ENCODE results near the gene PCID2. TPM values are rescaled to one million over a fixed set of nuclear protein-coding genes. Genes with fewer than 3 reads are reported as not detected.
A peak's percentile ranks its signal among the peaks of the same experiment; 100 is the strongest.

The PCID2 gene
- total and polyA plus RNA-seq, 2 of the 13 experiments (the other 11 are each of a cell fraction or from before 2014, with no cell fraction given), result 65.0 to 111 TPM

- TF ChIP-seq, protein P1, sequence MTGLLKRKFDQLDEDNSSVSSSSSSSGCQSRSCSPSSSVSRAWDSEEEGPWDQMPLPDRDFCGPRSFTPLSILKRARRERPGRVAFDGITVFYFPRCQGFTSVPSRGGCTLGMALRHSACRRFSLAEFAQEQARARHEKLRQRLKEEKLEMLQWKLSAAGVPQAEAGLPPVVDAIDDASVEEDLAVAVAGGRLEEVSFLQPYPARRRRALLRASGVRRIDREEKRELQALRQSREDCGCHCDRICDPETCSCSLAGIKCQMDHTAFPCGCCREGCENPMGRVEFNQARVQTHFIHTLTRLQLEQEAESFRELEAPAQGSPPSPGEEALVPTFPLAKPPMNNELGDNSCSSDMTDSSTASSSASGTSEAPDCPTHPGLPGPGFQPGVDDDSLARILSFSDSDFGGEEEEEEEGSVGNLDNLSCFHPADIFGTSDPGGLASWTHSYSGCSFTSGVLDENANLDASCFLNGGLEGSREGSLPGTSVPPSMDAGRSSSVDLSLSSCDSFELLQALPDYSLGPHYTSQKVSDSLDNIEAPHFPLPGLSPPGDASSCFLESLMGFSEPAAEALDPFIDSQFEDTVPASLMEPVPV (CRISPR knock-in tag; IDR thresholded peaks at IDR 0.05), result no peak
- no peak for TF ChIP-seq ZNF292 (CRISPR knock-in tag; IDR thresholded peaks at IDR 0.05; ENCODE audit: borderline replicate concordance, low read depth)
- no peak; the same call in none of the 2 replicates for TF ChIP-seq ZGPAT (CRISPR knock-in tag; IDR thresholded peaks at IDR 0.05)
- TF ChIP-seq U2AF2 (IDR thresholded peaks at IDR 0.05; ENCODE audit: low read depth, low read length), result no peak
- TF ChIP-seq GZF1 (CRISPR knock-in tag; IDR thresholded peaks at IDR 0.05), result no peak
- TF ChIP-seq HIC2 (CRISPR knock-in tag; IDR thresholded peaks at IDR 0.05; ENCODE audit: low read depth), result no peak
- TF ChIP-seq ZNF792 (CRISPR knock-in tag; IDR thresholded peaks at IDR 0.05), result no peak
- peak; percentile 66; the same call in 1 of the 2 replicates for TF ChIP-seq HNF4G (IDR thresholded peaks at IDR 0.05; ENCODE audit: borderline replicate concordance, low read depth, low read length)
- peak; percentile 66; the same call in 1 of the 2 replicates for TF ChIP-seq HNF4G (CRISPR knock-in tag; IDR thresholded peaks at IDR 0.05; ENCODE audit: borderline replicate concordance, low read depth)
- TF ChIP-seq SATB2 (CRISPR knock-in tag; IDR thresholded peaks at IDR 0.05), result no peak
- no peak for TF ChIP-seq MIER3 (CRISPR knock-in tag; IDR thresholded peaks at IDR 0.05; ENCODE audit: borderline replicate concordance)
- peak; percentile 80 for TF ChIP-seq FOXA3 (CRISPR knock-in tag; IDR thresholded peaks at IDR 0.05)
- 0 out of 2 replicates have a peak, but pooled peaks have one; percentile 12 for TF ChIP-seq ZNF607 (CRISPR knock-in tag; IDR thresholded peaks at IDR 0.05; ENCODE audit: borderline replicate concordance)
- TF ChIP-seq ZBTB21 (CRISPR knock-in tag; IDR thresholded peaks at IDR 0.05), result no peak
- no peak for TF ChIP-seq XRCC5 (optimal IDR thresholded peaks at IDR 0.05; ENCODE audit: low read length)
- TF ChIP-seq, protein P2, sequence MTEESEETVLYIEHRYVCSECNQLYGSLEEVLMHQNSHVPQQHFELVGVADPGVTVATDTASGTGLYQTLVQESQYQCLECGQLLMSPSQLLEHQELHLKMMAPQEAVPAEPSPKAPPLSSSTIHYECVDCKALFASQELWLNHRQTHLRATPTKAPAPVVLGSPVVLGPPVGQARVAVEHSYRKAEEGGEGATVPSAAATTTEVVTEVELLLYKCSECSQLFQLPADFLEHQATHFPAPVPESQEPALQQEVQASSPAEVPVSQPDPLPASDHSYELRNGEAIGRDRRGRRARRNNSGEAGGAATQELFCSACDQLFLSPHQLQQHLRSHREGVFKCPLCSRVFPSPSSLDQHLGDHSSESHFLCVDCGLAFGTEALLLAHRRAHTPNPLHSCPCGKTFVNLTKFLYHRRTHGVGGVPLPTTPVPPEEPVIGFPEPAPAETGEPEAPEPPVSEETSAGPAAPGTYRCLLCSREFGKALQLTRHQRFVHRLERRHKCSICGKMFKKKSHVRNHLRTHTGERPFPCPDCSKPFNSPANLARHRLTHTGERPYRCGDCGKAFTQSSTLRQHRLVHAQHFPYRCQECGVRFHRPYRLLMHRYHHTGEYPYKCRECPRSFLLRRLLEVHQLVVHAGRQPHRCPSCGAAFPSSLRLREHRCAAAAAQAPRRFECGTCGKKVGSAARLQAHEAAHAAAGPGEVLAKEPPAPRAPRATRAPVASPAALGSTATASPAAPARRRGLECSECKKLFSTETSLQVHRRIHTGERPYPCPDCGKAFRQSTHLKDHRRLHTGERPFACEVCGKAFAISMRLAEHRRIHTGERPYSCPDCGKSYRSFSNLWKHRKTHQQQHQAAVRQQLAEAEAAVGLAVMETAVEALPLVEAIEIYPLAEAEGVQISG (CRISPR knock-in tag; IDR thresholded peaks at IDR 0.05), result peak; percentile 36; the same call in 1 of the 2 replicates
- TF ChIP-seq, protein P3, sequence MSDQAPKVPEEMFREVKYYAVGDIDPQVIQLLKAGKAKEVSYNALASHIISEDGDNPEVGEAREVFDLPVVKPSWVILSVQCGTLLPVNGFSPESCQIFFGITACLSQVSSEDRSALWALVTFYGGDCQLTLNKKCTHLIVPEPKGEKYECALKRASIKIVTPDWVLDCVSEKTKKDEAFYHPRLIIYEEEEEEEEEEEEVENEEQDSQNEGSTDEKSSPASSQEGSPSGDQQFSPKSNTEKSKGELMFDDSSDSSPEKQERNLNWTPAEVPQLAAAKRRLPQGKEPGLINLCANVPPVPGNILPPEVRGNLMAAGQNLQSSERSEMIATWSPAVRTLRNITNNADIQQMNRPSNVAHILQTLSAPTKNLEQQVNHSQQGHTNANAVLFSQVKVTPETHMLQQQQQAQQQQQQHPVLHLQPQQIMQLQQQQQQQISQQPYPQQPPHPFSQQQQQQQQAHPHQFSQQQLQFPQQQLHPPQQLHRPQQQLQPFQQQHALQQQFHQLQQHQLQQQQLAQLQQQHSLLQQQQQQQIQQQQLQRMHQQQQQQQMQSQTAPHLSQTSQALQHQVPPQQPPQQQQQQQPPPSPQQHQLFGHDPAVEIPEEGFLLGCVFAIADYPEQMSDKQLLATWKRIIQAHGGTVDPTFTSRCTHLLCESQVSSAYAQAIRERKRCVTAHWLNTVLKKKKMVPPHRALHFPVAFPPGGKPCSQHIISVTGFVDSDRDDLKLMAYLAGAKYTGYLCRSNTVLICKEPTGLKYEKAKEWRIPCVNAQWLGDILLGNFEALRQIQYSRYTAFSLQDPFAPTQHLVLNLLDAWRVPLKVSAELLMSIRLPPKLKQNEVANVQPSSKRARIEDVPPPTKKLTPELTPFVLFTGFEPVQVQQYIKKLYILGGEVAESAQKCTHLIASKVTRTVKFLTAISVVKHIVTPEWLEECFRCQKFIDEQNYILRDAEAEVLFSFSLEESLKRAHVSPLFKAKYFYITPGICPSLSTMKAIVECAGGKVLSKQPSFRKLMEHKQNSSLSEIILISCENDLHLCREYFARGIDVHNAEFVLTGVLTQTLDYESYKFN (CRISPR knock-in tag; conservative IDR thresholded peaks at IDR 0.05), result peak; percentile 83
- TF ChIP-seq ZNF263 (CRISPR knock-in tag; IDR thresholded peaks at IDR 0.05), result no peak; the same call in 1 of the 2 replicates
These were observed 58.5 kb downstream of the PCID2 start (continued) for GRCh38 chr13:113149711-113150549.

Measured in HepG2 (cell line).